ENCODE results near the gene ABLIM2. TPM values are rescaled to one million over a fixed set of nuclear protein-coding genes. Genes with fewer than 3 reads are reported as not detected.
A peak's percentile ranks its signal among the peaks of the same experiment; 100 is the strongest.
"Not testable (repeated sequence)": the region's sequence is repeated elsewhere in the genome, so short reads cannot be mapped to it uniquely, and the experiment has no call there.

The ABLIM2 gene
- total RNA-seq, 1 donor from 2014 or later: 3.6 TPM

- ATAC-seq (peak; percentile 34), DNase-seq (ENCODE audit: low spot score) (no peak)
Observed at GRCh38 chr4:7929118-7929951, 229.3 kb downstream of the ABLIM2 start.

GRCh38 chr4:7928711-7929110 lies 229.9 kb downstream of the ABLIM2 start:
- no peak for DNase-seq (ENCODE audit: low spot score)
- ATAC-seq: no peak

- ATAC-seq (no peak), DNase-seq (ENCODE audit: low spot score) (no peak)
Observed at GRCh38 chr4:7926822-7927221, 231.8 kb downstream of the ABLIM2 start.

GRCh38 chr4:7924570-7924969 lies 234.0 kb downstream of the ABLIM2 start:
- no peak for DNase-seq (ENCODE audit: low spot score)
- ATAC-seq: no peak

GRCh38 chr4:7924163-7924562 lies 234.4 kb downstream of the ABLIM2 start:
- DNase-seq (ENCODE audit: low spot score) (no peak), ATAC-seq (no peak)

GRCh38 chr4:7922466-7922865 lies 236.1 kb downstream of the ABLIM2 start:
- DNase-seq (ENCODE audit: low spot score) (no peak), ATAC-seq (no peak)

- ATAC-seq (no peak), DNase-seq (ENCODE audit: low spot score) (no peak)
Observed at GRCh38 chr4:7918981-7919380, 239.6 kb downstream of the ABLIM2 start.

GRCh38 chr4:7918187-7918586 lies 240.4 kb downstream of the ABLIM2 start:
- DNase-seq (ENCODE audit: low spot score); ATAC-seq: not testable (repeated sequence)

GRCh38 chr4:7917669-7918068 lies 240.9 kb downstream of the ABLIM2 start:
- ATAC-seq (no peak), DNase-seq (ENCODE audit: low spot score) (no peak)

GRCh38 chr4:7915875-7916242 lies 242.8 kb downstream of the ABLIM2 start:
- ATAC-seq (no peak), DNase-seq (ENCODE audit: low spot score) (no peak)

Other genes with a start within 250 kb of the ABLIM2 start
- gene AFAP1, start 219.0 kb downstream of the ABLIM2 start, total RNA-seq: 1.3 TPM
- 33.3 TPM for gene SH3TC1, start 40.5 kb upstream of the ABLIM2 start, total RNA-seq
- gene HTRA3, start 110.9 kb upstream of the ABLIM2 start, total RNA-seq: 1.6 TPM